Smooth muscle cell of the brain vasculature (primary cell): ENCODE data around the gene NUP210.
A peak's percentile ranks its signal among the peaks of the same experiment; 100 is the strongest.

Source experiments
- DNase-seq: peaks from one replicate; pipeline ENCODE4 v3.0.0-alpha.2; 2012; ENCODE audit warnings: low read depth, low spot score

The NUP210 gene

GRCh38 chr3:13323822-13324221 lies 96.3 kb downstream of the NUP210 start:
- DNase-seq, result no peak

DNA sequence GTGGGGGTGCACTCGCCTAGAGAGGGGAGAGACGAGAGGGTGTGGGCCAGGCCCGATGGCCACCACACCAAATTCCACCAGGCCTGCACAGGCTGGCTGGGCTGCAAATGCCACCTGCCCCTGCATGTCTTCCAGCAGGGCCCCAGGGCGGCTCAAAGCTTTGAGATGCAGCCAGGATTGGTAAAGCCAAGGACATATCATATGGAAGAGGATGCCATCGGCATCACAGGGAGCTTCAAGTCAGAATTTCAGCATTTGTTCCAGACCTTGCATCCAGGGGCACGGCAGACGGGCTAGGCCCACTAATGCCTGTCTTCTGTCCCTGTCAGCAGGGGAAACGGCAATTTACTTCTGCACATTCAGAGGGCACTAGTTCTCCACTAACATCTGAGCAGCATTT lies 97.8 kb downstream of the NUP210 start:
- DNase-seq, result no peak

GRCh38 chr3:13319564-13320220 lies 100.4 kb downstream of the NUP210 start:
- no peak for DNase-seq

DNA sequence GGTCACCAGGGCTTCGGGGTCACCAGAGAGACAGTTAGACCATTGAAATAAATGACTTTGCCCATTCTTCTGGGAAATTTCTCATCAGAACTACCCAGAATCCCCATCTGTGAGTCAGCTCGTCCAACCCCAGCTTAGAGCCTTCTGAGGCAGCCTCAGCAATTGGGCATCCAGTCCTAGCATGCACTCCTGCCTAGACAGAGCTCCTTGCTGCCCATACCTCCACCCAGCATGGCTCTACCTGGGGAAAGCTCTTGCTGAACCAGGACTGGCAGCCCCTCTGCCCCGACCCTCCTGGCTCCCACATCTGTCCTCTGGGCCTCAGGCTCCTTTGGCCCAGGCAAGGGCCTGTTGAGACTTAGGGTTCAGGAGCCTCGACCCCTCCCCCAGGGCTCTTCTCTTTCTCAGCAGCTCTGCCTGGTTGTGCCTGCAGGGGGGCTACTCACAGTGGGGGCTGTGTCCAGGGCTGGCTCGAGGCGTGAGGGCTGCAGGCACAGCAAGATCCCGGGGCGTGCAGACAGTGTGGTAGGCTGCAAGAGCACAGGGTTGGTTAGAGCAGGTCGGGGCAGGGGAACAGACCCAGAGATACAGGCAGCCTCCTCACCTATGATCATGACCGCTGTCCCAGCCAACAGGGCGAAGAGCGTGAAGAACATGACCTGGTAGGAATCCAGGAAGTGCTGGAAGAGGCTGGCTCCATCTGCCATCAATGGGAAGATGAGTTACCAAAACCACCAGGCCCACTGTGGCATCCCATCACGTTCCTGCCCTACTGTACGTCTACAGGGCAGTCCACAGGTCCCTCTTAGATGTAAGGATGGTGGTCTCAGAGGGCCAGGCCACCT lies 101.3 kb downstream of the NUP210 start:
- DNase-seq, result no peak

DNA sequence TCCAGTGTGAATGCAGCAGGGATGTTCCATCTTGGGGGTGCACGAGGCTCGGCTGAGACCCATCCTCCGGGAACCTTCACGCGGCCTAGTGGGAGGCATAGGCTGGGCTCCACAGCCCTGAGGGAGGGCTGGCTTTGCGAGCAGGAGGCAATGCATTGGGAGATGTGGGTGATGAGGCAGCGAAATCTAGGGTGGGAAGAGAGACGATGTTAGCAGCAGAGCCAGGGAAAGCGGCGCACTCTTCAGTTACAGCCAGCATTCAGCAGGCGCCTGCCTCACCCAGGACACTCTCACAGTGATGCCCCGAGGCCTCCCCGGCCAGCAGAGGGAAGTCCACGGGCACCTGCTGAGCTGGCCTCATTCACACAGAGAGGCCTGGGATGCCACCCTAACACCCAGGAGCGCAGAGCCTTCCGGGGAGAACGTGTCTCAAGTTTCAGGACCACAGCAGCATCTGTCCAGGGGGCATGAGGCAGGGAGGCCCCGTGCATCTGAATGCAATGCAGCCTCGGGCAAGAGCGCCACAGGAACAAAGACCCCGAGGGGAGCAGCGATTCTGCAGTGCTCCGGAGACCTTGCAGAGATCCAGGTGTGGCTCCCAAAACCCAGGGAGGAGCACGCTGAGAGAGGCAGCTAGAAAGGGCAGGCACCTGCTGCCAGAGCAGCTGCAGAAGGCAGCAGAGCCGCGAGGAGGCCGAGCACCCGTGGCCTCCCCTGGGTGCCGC lies 102.4 kb downstream of the NUP210 start:
- DNase-seq, result no peak

- no peak for DNase-seq
These were observed 103.5 kb downstream of the NUP210 start for GRCh38 chr3:13316603-13317002.

- DNase-seq, result no peak
These were observed 105.2 kb downstream of the NUP210 start for GRCh38 chr3:13314877-13315276.

DNA sequence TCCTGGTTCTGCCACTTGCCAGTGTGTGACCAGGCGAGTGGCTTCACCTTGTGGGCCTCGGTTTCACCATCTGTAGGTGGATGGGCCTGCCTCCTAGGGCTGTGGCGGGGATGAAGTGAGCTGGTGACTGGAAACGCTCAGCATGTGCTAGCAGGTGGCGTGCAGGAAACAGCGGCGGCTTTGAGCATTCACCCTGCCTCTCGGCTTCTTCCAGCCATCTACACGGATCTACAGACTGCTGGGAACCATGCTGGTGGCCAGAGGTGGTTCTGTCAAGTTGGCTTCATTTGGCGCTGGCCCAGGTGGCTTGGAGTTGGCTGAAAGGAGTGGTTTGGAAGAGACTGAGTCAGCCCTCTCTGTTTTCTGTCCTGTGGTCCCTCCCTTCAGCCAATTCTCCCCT lies 106.3 kb downstream of the NUP210 start:
- no peak for DNase-seq

DNA sequence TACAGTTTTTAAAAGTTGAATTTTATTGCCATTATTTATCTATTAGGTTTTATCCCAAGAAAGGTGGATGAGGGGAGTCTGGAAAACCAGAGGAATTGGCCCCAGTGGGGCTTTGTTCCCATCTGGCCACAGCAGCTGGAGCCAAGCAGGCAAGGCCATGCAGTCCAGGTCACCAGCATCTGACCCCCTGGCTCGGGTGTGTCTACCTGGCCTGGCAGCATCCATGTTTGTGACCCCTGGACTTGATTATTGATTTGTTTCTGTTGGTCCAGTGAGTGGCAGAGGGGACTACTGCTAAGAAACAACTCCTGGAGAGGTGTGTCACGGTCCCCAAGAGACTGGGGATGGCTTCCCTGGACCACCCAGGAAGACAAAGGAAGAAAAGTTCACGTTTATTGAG lies 111.1 kb downstream of the NUP210 start:
- DNase-seq, result no peak

GRCh38 chr3:13308380-13308801 lies 111.7 kb downstream of the NUP210 start:
- no peak for DNase-seq

GRCh38 chr3:13307041-13307440 lies 113.1 kb downstream of the NUP210 start:
- no peak for DNase-seq

DNA sequence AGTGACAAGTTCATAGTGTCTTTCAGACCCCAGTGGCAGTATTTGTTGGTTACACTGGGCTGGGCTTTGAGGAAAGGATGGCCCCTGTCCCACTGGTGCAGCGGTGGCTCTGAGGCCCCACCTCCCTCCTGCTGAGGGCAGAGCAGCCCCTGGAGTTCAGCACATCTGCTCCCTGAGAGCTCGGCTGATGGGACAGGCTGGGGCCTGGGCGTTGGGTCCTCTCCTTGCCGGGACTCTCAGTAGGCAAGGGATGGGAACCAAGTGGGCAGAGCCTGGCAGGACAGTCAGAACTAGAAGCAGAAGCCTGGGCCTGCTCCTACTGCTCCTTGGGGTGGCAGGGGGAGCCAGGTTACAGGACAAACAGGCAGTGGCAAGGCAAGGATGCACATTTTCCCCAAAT lies 114.5 kb downstream of the NUP210 start:
- no peak for DNase-seq

GRCh38 chr3:13303410-13303809 lies 116.7 kb downstream of the NUP210 start:
- no peak for DNase-seq

GRCh38 chr3:13301286-13301987 lies 118.7 kb downstream of the NUP210 start:
- DNase-seq, result peak; percentile 43

GRCh38 chr3:13300546-13301285 lies 119.4 kb downstream of the NUP210 start:
- DNase-seq, result no peak

DNA sequence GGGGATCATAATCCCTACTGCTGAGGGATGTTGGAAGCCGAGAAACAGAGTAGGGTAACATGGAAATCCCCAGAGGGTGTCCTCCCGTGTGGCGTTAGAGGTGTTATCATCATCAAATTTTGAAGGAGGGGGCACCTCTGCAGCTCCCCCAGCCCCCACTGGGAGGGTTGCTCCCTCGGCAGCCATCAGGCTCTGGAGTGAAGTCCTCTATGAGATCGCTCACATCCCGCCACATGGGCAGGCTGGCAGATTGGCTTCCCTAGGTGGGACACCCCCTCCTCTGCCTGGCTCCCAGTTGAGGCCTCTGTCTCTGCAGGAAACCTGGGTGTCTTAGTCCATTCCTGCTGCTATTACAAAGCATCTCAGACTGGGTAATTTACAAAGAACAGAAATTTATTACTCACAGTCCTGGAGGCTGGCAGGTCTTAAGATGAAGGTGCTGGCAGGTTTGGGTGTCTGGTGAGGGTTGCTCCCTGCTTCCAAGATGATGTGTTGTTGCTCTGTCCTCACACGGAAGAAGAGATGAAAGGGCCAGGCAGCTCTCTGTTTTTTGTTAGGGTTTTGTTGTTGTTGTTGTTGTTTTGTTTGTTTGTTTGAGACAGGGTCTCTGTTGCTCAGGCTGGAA lies 120.5 kb downstream of the NUP210 start:
- no peak for DNase-seq

DNA sequence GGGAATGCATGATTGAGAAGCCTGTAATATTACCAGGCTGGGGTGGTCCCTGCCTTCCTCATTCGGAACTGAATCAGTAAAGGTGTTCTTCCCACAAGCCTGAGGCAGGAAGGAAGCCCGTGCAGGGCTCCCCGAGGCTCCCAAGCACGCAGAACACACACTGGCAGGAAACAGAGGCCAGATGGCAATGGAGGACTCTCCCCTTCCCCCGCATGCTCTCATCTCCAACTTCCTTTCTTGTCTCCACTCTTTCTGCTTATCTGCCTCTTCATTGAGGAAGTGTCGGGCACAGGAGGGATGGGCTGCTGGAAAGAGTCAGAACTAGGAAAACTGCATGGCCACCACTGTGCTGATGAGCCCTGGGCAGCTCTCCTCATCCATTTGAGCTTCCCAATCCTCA lies 123.5 kb downstream of the NUP210 start:
- DNase-seq, result no peak

GRCh38 chr3:13294442-13295351 lies 125.4 kb downstream of the NUP210 start:
- no peak for DNase-seq

- DNase-seq, result no peak
These were observed 127.7 kb downstream of the NUP210 start for GRCh38 chr3:13292375-13292774.

- DNase-seq, result no peak
These were observed 129.2 kb downstream of the NUP210 start for GRCh38 chr3:13290941-13291340.
